Mesodermal cell (in vitro differentiated cells): ENCODE data around the gene SNX7. TPM values are rescaled to one million over a fixed set of nuclear protein-coding genes. Genes with fewer than 3 reads are reported as not detected.

Experiments used
- H3K27ac ChIP-seq: 2 replicates; pipeline ENCODE4 v1.7.0; 2013; ENCODE audit warnings: mild to moderate bottlenecking, low read depth, low read length, moderate library complexity; ENCODE audit not compliant: severe bottlenecking
- H3K36me3 ChIP-seq: 2 replicates; pipeline ENCODE4 v1.7.1; 2013; ENCODE audit warnings: mild to moderate bottlenecking, low read length, moderate library complexity; ENCODE audit not compliant: control insufficient read depth, insufficient read depth
- H3K4me1 ChIP-seq: one replicate; pipeline ENCODE4 v1.7.1; 2013; ENCODE audit warnings: mild to moderate bottlenecking, low read length; ENCODE audit not compliant: insufficient read depth, control insufficient read depth, poor library complexity, severe bottlenecking
- H3K4me3 ChIP-seq: 2 replicates; pipeline ENCODE4 v1.7.0; 2013; ENCODE audit warnings: low read length, control low read depth, mild to moderate bottlenecking; ENCODE audit not compliant: insufficient read depth, poor library complexity, severe bottlenecking; ENCODE audit errors: extremely low read depth
- H3K9me3 ChIP-seq: 2 replicates; pipeline ENCODE4 v1.7.1; 2013; ENCODE audit warnings: mild to moderate bottlenecking, low read length, moderate library complexity; ENCODE audit not compliant: control insufficient read depth
- WGBS, 2 experiments: methylation state at CpG; one replicate each; pipeline ENCODE4 v1.1.5; 2013; ENCODE audit warnings: missing lambda C conversion rate in 2 of 2; ENCODE audit not compliant: insufficient coverage in 2 of 2; 5-methylcytosine and 5-hydroxymethylcytosine counted together
- polyA plus RNA-seq, 2 experiments: library from polyadenylated mRNA; stranded (reverse); fragments of 50-300 nt; gene quantifications; one replicate each; pipeline ENCODE4 v1.2.3, GENCODE V29; 2013

The SNX7 gene
- 40.8 TPM for polyA plus RNA-seq (2013, experiment 1 of 2)
- polyA plus RNA-seq (2013, experiment 2 of 2): 49.2 TPM

DNA sequence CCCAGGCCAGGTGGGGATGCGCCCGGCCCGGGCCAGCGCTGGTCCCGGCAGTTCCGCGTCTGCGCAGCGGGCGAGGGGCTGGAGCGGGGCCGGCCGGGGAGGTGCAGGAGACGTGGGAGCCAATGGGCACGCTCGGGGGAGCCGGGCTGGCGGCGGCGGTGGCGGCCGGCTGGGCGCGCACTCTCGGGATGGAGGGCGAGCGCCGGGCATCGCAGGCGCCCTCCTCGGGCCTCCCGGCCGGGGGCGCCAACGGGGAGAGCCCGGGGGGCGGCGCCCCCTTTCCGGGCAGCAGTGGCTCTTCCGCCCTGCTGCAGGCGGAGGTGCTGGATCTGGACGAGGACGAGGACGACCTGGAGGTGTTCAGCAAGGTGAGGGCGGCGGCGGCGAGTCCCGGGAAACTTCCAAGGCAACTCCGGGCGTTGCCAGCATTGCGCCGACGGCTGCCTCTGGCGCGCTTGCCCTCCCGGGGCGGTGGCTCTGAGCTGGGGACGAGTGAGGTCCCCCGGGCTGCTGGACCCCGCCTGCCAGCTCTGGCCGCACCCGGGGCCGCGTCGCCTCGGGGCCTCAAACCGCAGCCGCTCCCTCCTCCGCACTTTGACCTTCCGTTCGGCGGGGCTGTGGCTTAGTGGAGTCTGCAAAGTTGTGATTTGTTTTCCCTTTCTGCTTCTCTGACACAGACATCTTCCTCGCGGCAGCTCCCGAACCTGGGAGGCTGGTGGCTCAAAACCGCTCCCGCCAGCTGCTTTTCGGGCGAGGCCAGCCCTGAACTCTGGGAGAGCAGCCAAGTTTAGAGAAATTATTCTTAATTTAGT, at the start of gene SNX7:
Gene SNX7, plus strand, starts transcription at position 178 of the 812 bp plus-strand sequence. Its CDS starts 11 bp downstream, at position 189.
- Histone ChIP-seq H3K27ac (peak within 1 kb of the TSS; percentile 36), H3K4me1 (peaks cover 6% of the 10 kb centered on the region), H3K9me3 (no peaks in the 10 kb centered on the region), H3K4me3 (peak within 1 kb of the TSS; percentile 84), H3K36me3 (peaks cover 5% of the 10 kb centered on the region)
- WGBS, 2 experiments: 0 to 1% methylated on average over 46 to 49 of the region's 80 CpGs

GRCh38 chr1:98637316-98637715, 24.2 kb upstream of the SNX7 start:
- Histone ChIP-seq H3K4me3 (no peak overlapping the region), H3K27ac (no peak overlapping the region), H3K4me1 (no peaks in the 10 kb centered on the region), H3K9me3 (no peaks in the 10 kb centered on the region), H3K36me3 (no peaks in the 10 kb centered on the region)
- 86% methylated on average over 2 of the region's 2 CpGs; no CpG with 5 or more reads in 1 of the 2 experiments for WGBS, 2 experiments

- Histone ChIP-seq H3K36me3 (no peaks in the 10 kb centered on the region), H3K27ac (no peak overlapping the region), H3K4me3 (no peak overlapping the region), H3K4me1 (no peaks in the 10 kb centered on the region), H3K9me3 (no peaks in the 10 kb centered on the region)
Observed at GRCh38 chr1:98638185-98638584, 23.3 kb upstream of the SNX7 start.

GRCh38 chr1:98644510-98644909, 17.0 kb upstream of the SNX7 start:
- no peaks in the 10 kb centered on the region for H3K36me3 ChIP-seq
- no peaks in the 10 kb centered on the region for H3K9me3 ChIP-seq
- H3K4me3 ChIP-seq: no peak overlapping the region
- no peaks in the 10 kb centered on the region for H3K4me1 ChIP-seq
- WGBS, 2 experiments: 83 to 100% methylated on average over 1 of the region's 2 CpGs
- H3K27ac ChIP-seq: no peak overlapping the region

DNA sequence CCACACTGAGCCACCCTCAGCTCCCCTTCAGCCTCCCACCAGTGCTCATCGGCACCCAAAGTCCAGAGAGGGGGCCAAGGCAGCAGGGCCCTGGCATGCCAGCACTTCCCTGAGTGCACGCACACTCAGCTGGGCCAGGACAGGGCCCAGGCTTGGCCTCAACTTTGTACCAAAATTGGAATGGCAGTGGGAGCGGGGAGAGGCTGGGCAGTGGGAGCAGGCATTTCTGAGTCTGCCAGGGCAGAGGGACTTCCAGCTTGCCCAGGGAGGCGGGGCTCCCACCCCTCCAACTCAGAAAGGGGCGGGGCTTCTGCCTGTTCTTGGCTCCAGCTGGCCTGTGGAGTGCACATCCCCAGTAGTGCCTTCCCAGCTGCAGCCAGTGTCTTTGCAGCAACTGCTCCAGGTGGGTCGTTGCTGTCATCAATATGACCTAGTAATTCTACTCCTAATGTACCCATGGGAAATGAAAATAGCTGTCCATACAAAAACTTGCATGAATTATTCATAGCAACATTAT, 10.3 kb upstream of the SNX7 start:
- Histone ChIP-seq H3K27ac (no peak overlapping the region), H3K4me1 (no peaks in the 10 kb centered on the region), H3K36me3 (no peaks in the 10 kb centered on the region), H3K9me3 (no peaks in the 10 kb centered on the region), H3K4me3 (no peak overlapping the region)
- WGBS, 2 experiments: 87 to 100% methylated on average over 3 to 4 of the region's 6 CpGs

DNA sequence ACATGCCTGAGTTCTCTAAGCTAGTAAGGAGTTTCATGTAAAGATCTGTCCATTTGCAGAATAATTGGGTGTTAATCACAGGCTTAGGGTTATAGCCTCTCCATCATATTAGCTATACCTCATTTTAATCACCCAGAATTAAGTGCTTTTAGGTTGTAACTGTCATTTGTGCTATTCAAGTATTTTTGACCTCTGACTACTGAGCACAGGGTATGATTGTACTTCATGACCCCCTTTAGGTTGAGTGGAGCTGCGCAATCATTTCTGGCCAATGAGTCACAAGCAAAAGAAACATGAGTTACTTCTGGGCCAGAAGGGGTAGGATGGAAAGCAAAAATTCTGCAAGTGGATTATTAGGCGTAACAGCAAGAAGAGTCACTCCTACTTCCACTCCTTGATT, 8.4 kb upstream of the SNX7 start:
- 86 to 100% methylated on average over 1 to 2 of the region's 2 CpGs for WGBS, 2 experiments
- Histone ChIP-seq H3K36me3 (no peaks in the 10 kb centered on the region), H3K9me3 (no peaks in the 10 kb centered on the region), H3K4me3 (no peak overlapping the region), H3K27ac (no peak overlapping the region), H3K4me1 (no peaks in the 10 kb centered on the region)

DNA sequence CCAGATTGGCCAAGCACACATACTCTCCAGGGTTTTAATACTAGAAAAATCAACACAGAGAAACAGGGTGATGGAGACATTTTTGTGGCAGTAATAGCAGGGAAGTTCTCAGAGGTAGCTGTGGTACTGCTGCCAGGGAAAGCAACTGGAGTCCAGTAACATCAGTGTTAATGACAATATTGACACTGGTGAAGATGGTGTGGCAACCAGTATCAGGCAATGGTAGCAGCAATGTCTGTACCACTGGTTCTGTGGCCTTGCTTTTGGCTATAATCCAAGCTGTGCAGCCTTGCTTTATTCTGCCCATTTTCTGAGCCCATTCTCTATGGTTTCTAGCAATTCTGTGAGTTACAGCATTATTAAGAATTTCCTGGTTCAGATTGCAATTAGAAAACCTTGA, 1.6 kb upstream of the SNX7 start:
- Histone ChIP-seq H3K27ac (no peak overlapping the region), H3K36me3 (no peaks in the 10 kb centered on the region), H3K4me3 (no peak overlapping the region), H3K9me3 (no peaks in the 10 kb centered on the region), H3K4me1 (peaks cover 6% of the 10 kb centered on the region)

DNA sequence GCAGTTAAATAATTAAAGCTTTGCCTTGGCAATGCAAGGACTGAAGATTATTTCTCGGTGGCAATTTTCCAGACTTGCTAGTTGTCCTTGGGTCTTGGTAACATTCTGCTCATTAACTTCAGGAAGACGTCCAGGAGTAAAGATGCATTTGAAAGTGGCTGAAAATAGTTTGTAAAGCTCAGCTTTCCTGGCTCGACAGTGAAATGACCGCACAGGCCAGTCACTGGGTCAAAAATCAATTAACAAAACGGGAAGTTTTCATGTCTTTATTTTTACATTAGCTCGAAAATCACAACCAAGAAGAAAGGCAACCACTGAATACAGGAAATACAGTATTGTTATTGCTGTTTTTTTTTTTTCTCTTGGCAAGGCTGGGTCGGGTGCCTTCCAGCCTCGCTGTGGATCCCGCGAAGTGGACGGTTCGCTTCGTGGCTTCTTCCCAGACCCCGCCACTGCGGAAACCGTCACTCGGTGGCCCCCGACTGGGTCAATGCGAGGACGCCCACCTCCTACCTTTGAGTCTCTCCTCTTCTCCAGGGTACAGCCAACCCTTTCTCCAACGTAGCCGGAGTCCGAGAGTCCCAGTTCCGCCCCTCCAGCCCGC, 479 bp upstream of the SNX7 start:
- H3K36me3 ChIP-seq: no peaks in the 10 kb centered on the region
- no peaks in the 10 kb centered on the region for H3K9me3 ChIP-seq
- H3K27ac ChIP-seq: no peak overlapping the region
- H3K4me1 ChIP-seq: peaks cover 6% of the 10 kb centered on the region
- H3K4me3 ChIP-seq: peak overlapping the region; percentile 84
- 6 to 41% methylated on average over 6 to 11 of the region's 25 CpGs for WGBS, 2 experiments

DNA sequence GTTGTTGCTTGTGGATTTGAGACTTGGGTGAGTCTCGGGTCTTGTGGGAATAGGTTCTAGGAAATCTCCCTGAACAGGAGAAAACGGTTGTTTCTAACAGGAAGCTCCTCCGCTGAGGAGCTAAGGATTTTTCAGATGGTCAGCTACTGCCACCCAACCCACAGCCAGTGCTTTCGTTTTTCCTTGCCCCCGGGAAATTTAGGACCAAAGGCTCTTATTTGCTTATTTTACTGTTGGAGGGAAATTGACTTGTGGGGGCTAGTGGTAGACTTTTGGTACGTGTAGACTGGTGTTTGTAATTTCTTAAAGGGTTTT, 792 bp downstream of the SNX7 start:
- H3K9me3 ChIP-seq: no peaks in the 10 kb centered on the region
- peak overlapping the region; percentile 36 for H3K27ac ChIP-seq
- WGBS, 2 experiments: 0 to 10% methylated on average over 2 to 3 of the region's 6 CpGs
- H3K4me1 ChIP-seq: peaks cover 6% of the 10 kb centered on the region
- peaks cover 5% of the 10 kb centered on the region for H3K36me3 ChIP-seq
- H3K4me3 ChIP-seq: peak overlapping the region; percentile 84

GRCh38 chr1:98668733-98669132, 7.2 kb downstream of the SNX7 start:
- peaks cover 5% of the 10 kb centered on the region for H3K36me3 ChIP-seq
- no peak overlapping the region for H3K4me3 ChIP-seq
- H3K27ac ChIP-seq: no peak overlapping the region
- no peaks in the 10 kb centered on the region for H3K9me3 ChIP-seq
- 71 to 83% methylated on average over 1 of the region's 2 CpGs for WGBS, 2 experiments
- H3K4me1 ChIP-seq: no peaks in the 10 kb centered on the region
